Tibial artery (tissue), 4 donors: ENCODE data around the gene LEMD2.

Source experiments
- DNase-seq, 2 donors: peaks; one replicate each; pipeline ENCODE4 v3.0.0-alpha.2; 2019
- H3K27ac ChIP-seq, 2 donors: fragments of 200-600 bp; sonication (generic) in 1 of 2; 1 replicate in 1 of 2; 2 replicates in 1 of 2; pipeline ENCODE4 v1.5.1; 2018 to 2019; ENCODE audit warnings: mild to moderate bottlenecking in 1 of 2
- H3K27me3 ChIP-seq, 2 donors: fragments of 200-600 bp; sonication (generic) in 1 of 2; one replicate each; pipeline versions ENCODE4 v1.5.1 to v1.6.0; 2016 to 2019
- H3K36me3 ChIP-seq, 3 donors: fragments of 200-600 bp; sonication (generic) in 2 of 3; one replicate each; pipeline ENCODE4 v1.5.1; 2016 to 2019; ENCODE audit warnings: mild to moderate bottlenecking in 2 of 3
- H3K4me1 ChIP-seq, 4 donors: fragments of 200-600 bp; sonication (generic) in 2 of 4; 1 replicate in 3 of 4; 2 replicates in 1 of 4; pipeline ENCODE4 v1.5.1; 2016 to 2019
- H3K4me3 ChIP-seq, 2 donors: fragments of 200-600 bp; sonication (generic) in 1 of 2; 1 replicate in 1 of 2; 2 replicates in 1 of 2; pipeline ENCODE4 v1.5.1; 2018 to 2019; ENCODE audit warnings: mild to moderate bottlenecking in 2 of 2
- H3K9me3 ChIP-seq, 3 donors: fragments of 200-600 bp; sonication (generic) in 1 of 3; one replicate each; pipeline ENCODE4 v1.5.1; 2016 to 2019
- CTCF ChIP-seq, 2 experiments: fragments of 200-600 bp in 1 of 2; fragments of 450-650 bp in 1 of 2; IDR thresholded peaks; one replicate each; pipeline ENCODE4 v1.5.1; 2017 to 2019; ENCODE audit warnings: antibody characterized with exemption in 2 of 2, mild to moderate bottlenecking in 1 of 2, moderate library complexity in 1 of 2
- intact Hi-C: fragments of 100-400 bp; cut with DNase I; formaldehyde crosslinking; loops from one replicate; pipeline ENCODE4 v1.15.0; 2023; ENCODE audit warnings: low total_unique reads

Gene LEMD2

GRCh38 chr6:33761581-33761921, 27.4 kb downstream of the LEMD2 start:
- no peaks in the 10 kb centered on the region for H3K36me3 ChIP-seq
- no peak overlapping the region for H3K27ac ChIP-seq
- H3K4me3 ChIP-seq = no peak overlapping the region
- H3K27me3 ChIP-seq = peaks cover 0 to 3% of the 10 kb centered on the region in 2 donors
- no peak for TF ChIP-seq CTCF (IDR thresholded peaks at IDR 0.05)
- H3K4me1 ChIP-seq = peaks cover 0 to 5% (median 0%) of the 10 kb centered on the region in 4 donors
- no peaks in the 10 kb centered on the region for H3K9me3 ChIP-seq
- no peak for DNase-seq
- intact Hi-C loops = loop anchor here (10.0 kb wide), 2 partner anchors 47 to 263 kb away; partner anchors contain the start of gene UQCC2

- Histone ChIP-seq H3K4me1 (peaks cover 0 to 5% (median 0%) of the 10 kb centered on the region in 4 donors), H3K9me3 (no peaks in the 10 kb centered on the region), H3K4me3 (no peak overlapping the region), H3K36me3 (no peaks in the 10 kb centered on the region), H3K27ac (no peak overlapping the region), H3K27me3 (peaks cover 0 to 7% of the 10 kb centered on the region in 2 donors)
- TF ChIP-seq CTCF (IDR thresholded peaks at IDR 0.05) = no peak
- intact Hi-C loops = loop anchor here (10.0 kb wide), 2 partner anchors 45 to 265 kb away; partner anchors contain the start of gene UQCC2
- no peak for DNase-seq
Measured at GRCh38 chr6:33759887-33760629, 28.9 kb downstream of the LEMD2 start.

DNA sequence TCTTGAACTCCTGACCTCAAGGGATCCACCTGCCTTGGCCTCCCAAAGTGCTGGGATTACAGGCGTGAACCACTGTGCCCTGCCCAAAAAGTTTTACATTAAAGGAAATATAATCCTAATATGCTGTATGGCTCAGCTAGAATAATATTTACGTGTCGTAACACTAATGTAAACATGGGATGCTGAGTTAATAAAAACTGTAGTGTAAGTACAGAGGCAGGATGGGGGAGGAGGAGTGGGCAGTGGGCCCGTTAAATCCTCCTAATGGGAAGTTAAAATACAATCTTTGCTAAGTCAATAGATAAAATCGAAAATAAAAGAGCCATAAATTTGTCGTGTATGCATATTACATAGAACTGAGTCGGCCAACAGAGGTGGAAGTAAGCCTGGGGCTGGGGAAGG, 30.1 kb downstream of the LEMD2 start:
- H3K27me3 ChIP-seq = peaks cover 0 to 13% of the 10 kb centered on the region in 2 donors
- DNase-seq = no peak
- no peaks in the 10 kb centered on the region for H3K36me3 ChIP-seq
- H3K4me3 ChIP-seq = no peak overlapping the region
- H3K4me1 ChIP-seq = peaks cover 0 to 5% (median 0%) of the 10 kb centered on the region in 4 donors
- no peaks in the 10 kb centered on the region for H3K9me3 ChIP-seq
- H3K27ac ChIP-seq = no peak overlapping the region
- intact Hi-C loops = no loop called here
- no peak for TF ChIP-seq CTCF (IDR thresholded peaks at IDR 0.05)

- Histone ChIP-seq H3K9me3 (no peaks in the 10 kb centered on the region), H3K4me3 (no peak overlapping the region)
- TF ChIP-seq CTCF (IDR thresholded peaks at IDR 0.05) = no peak
Measured at GRCh38 chr6:33757906-33758305, 31.0 kb downstream of the LEMD2 start.

GRCh38 chr6:33757113-33757512, 31.8 kb downstream of the LEMD2 start:
- intact Hi-C loops = no loop called here
- no peak for DNase-seq
- Histone ChIP-seq H3K9me3 (no peaks in the 10 kb centered on the region), H3K4me3 (no peak overlapping the region), H3K27me3 (peaks cover 0 to 13% of the 10 kb centered on the region in 2 donors), H3K36me3 (no peaks in the 10 kb centered on the region), H3K4me1 (peaks cover 0 to 3% (median 0%) of the 10 kb centered on the region in 4 donors), H3K27ac (no peak overlapping the region)
- no peak for TF ChIP-seq CTCF (IDR thresholded peaks at IDR 0.05)

More at GRCh38 chr6:33757906-33758305, 31.0 kb downstream of the LEMD2 start:
- peaks cover 0 to 5% (median 0%) of the 10 kb centered on the region in 4 donors for H3K4me1 ChIP-seq
- H3K27me3 ChIP-seq = peaks cover 0 to 13% of the 10 kb centered on the region in 2 donors
- DNase-seq = no peak
- H3K27ac ChIP-seq = no peak overlapping the region
- no peaks in the 10 kb centered on the region for H3K36me3 ChIP-seq
- intact Hi-C loops = no loop called here
